HG02623 (cell line): Measurements from ENCODE around the gene NPM3.
"Not testable (repeated sequence)": the region's sequence is repeated elsewhere in the genome, so short reads cannot be mapped to it uniquely, and the experiment has no call there.

Experiments used
- ATAC-seq: cut with Tn5 transposase; IDR thresholded peaks from one replicate; pipeline ENCODE4 v1.9.1; 2021; ENCODE audit warnings: moderate library complexity; ENCODE audit not compliant: unreplicated experiment

NPM3 gene

DNA sequence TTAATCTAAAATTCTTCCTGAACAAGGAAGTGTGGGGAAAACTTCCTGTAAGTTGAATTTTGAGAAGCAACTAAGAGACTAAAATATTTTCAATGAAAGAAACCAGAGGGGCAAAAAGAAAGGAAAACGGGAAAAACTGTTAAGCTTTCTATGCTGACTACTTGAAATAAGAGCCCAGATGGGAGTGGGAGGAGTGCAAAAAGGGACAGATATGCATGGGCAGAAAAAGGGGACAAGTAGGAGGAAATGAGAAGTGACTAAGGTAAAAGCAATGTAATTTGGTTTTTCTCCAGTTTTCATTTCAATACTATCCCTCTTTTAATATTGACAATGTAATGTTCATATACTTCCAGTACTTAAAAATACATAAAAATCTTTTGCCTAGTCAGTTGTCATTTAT, 23.9 kb upstream of the NPM3 start:
- ATAC-seq, result no peak

DNA sequence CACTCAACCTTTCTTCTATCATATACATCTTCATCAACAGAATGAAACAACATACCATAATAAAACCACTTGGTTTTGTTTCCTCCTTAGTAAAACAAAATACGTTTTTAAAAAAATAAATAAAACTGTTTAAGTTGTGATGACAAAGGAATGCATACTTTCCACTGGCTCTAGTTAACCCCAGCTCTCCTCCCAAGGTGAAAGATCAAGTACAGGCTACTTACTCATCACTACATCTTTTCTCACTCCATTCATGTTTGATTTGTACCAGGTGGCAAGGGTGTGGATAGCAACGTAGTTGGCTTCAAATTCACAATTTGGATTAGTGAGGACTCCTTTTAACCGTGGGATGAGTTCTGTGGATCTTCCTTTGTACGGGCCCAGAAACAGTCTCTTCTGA, 20.3 kb upstream of the NPM3 start:
- ATAC-seq, result no peak

DNA sequence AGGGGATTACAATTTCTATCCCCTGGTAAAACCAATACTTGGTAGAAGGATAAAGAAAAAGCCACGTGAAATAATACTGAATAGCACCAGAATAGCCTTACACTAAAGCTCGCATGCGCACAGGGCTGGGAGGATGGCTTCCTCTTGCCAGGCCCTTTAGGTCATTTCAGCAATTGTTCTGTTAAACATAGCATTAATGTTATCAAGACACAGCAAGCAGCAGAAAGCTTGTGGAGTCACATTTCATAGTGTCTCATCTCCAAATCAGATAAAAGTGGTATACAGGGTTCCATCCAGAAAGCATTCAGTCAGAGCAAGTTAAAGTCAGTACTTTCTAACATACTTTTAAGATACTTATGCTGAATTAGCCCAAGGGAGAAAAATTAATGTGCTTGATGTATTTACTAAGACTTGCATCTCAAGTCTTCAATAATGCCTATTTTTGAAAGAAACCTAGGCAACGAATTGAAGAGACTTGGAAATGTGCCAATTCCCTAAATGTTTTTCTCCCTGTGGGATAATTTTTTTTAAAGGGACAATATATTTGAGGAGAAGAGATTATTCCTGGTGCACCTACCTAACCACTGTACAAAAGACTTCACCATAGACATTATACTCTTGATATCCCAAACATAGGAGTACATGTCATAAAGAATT, 14.3 kb upstream of the NPM3 start:
- no peak for ATAC-seq

DNA sequence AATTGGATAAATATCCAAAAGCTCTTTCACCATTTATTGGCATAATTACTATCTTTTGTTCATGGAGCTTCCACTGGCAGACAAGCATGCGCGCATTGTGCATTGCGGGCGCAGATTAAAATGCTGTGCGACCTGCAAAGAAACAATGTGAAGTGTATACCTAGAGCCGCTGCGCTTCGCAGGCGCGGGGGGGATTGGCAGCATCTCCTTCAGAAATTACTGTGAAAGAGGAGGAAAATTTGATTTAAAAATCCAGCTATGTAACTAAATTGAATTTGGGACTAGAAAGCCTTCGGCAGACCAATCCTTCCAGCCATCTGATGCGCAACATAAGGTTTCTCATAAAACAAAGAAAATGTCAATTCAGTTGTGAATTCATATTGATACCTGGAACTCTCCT, 10.3 kb upstream of the NPM3 start:
- no peak for ATAC-seq

DNA sequence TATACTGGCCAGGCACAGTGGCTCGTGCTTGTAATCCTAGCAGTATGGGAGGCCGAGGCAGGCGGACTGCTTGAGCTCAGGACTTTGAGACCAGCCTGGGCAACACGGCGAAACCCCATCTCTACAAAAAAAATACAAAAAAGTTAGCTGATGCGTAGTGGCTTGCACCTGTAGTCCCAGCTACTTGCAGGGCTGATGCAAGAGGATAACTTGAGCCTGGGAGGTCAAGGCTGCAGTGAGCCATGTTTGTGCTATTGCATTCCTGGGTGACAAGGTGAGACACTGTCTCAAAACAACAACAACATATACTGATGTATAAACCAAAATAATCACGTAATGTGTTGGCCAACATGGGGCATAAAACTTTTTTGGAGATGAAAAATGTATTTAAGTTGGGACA, 6.4 kb upstream of the NPM3 start:
- ATAC-seq, result no peak

DNA sequence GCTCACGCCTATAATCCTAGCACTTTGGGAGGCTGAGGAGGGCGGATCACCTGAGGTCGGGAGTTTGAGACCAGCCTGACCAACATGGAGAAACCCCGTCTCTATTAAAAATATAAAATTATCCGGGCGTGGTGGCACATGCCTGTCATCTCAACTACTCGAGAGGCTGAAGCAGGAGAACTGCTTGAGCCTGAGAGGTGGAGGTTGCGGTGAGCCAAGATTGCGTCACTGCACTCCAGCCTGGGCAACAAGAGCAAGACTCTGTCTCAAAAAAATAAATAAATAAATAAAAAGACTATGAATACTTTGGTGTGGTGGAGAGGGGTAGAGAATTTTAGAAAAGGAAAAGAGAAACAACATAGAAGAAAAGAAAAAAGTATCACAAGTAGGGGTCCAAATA, 6.0 kb upstream of the NPM3 start:
- ATAC-seq, result not testable (repeated sequence)

DNA sequence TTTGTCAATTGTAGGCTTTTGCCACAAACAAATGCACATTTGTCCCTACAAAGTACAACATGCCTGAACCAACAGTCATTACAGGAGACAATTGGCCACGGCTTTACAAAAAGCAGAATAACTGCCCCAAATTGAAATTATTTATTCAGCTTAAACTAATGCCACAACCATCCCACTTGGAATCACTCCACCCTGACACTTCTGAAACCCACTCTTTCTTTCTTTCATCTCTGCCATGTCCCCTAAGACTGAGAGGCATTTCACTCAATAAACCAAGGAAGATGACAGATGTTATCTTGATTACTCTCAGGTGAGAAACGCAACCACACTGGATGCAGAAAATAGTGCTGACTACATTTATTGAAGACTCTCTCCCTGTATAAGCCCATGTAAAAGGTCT, 2.6 kb upstream of the NPM3 start:
- no peak for ATAC-seq

DNA sequence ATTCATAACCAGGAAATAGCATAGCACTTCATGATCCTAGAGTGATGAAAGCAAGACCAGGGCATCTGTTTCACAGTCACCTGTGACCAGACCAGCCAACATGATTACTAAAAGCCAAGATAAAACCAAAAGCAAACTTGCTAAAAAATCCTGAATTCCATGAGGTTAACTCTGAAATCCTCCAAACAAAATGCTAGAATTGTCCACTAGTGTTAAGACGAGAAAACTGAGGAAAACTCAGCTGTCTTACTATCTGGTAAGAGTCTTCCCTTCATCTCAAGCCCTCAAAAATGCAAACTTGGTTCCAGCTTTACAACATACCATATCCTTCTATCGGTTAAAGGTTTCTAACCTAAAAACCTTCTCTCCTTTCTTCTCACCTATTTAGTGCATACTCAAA, 1.3 kb upstream of the NPM3 start:
- no peak for ATAC-seq

DNA sequence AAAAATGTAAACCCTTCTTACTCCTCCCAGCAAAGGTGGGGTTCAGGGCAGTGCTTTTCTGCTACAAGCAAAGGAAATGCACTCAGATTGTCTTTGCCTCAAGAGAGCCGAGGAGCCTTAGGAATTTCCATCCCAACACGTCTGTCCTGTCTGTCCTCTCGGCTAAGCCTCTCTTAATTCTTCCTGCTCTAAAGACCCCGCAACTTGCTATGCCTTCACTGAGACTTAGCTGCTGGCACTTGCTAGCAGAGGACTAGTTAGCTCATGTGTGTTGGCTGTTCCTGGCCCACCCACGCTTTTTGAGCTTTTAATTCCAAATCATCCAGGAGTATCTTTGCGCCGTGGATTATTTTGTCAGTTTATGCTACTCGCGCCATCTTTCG, 481 bp upstream of the NPM3 start:
- no peak for ATAC-seq

DNA sequence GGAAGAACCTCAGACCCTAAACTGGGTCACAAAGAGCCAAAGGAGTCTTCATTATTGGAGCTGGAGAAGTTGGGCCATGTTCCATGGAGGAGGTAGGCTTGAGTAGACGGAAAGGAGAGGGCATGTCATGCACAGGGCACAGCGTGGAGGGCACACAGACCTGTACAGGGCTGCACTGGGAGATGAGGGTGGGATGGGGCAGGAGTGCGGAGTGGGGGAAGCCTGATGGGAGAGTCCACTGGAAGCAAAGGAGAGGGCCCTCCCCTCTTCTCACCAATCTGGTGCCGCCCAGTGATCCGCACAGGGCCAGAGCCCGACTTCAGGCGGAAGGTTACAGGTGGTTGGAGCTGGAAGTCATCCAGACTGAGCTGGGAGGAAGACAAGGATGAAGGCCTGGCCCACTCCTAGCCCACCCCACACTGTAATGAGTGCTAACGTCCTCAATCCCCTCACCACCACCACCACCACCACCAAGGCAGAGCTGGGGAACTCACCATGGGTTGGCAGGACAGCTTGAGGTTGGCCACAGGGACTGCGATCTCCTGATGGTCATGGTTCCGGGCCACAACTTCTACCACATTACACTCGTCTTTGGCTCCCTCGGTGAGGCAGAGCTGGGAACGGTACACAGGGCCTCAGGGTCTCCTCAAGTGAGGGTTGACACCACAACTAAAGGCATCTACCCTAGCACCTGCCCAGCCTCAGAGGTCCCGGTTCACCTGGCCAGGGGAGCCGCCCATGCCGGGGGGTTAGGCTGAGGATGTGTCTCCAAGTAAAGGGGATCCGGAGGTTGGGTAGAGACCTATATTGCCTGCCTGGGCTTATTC, 1.0 kb downstream of the NPM3 start:
- no peak for ATAC-seq

DNA sequence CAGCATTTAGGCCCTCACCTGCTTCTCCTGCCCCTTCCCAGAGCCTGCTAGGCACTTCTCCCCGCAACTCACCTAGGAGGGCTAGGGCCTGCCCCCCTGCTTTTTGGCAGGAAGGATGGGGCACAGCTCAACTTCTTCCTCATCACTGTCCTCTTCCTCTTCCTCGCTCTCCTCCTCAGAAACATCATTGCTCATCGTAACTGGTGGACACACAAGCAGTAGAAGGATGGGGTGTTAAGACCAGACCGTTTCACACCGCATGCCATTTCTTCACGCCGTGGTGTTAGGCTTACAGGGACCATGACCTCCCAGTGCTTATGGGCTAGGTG, 1.6 kb downstream of the NPM3 start:
- ATAC-seq, result no peak

DNA sequence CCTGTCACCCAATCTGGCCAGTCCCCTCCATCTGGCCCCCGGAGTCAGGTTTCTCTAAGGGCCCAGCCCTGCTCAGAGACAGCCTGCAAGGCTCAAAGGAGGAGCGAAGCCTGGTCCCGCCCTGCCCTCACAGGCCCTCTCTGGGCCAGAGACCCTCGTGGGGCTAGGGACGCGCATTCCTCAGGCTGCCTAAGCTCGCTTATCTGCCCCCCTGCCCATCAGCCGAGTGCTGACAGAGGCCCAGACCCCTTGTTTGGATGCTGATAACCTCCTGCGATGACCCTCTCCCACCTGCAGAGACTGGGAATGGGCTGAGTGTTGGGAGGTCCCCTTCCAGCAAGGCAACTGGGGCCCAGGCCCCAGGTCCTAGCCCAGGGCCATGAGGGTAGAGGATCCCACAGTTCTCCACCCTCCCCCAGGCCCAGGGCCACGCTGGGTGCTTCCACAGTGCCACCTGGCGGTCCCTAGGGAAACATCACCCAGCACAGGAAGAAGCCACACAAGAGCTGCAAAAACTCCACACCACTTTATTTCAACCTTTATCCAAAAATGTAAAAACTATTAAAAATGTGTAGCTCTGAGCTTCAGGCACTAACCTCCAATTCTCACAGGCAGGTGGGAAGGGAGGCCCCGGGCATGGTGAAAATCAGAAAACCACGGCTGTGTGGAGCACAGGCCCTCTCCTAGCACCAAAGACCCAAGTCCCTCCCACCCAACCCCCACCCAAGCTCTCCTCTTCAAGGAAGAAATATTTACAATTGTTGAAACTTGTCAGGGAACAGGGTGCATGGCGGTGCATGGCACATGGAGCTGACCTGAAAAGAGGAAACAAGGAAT, 2.2 kb downstream of the NPM3 start:
- no peak for ATAC-seq

DNA sequence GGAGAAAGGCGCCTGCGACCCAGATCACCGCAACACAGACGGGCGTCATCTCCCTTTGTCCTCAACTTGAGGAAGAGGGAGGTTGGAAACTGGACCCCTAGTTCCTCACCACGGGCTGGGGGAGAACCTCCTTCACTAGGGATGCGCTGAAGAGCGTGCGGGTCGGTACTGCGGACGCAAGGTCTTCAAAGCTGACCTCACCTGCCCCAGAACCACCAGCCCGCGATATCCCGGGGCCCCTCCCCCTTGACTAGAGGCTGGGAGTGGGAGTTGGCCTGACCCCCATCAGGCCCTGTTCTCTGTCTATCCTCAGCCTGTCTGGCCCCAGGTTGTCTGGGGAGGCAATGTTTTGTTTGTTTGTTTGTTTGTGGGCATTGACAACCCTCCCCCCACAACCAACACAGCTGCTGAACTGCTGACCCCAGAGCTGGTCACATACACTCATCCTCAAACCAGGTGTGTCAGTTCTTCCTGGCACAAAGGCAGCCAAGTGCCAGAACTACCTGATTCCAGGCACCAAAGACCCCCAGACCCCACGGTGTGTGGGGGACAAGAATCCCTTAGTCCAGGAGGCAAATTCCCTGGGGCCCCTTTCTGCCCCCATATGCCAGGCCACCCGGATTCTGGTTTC, 2.9 kb downstream of the NPM3 start:
- ATAC-seq, result no peak

DNA sequence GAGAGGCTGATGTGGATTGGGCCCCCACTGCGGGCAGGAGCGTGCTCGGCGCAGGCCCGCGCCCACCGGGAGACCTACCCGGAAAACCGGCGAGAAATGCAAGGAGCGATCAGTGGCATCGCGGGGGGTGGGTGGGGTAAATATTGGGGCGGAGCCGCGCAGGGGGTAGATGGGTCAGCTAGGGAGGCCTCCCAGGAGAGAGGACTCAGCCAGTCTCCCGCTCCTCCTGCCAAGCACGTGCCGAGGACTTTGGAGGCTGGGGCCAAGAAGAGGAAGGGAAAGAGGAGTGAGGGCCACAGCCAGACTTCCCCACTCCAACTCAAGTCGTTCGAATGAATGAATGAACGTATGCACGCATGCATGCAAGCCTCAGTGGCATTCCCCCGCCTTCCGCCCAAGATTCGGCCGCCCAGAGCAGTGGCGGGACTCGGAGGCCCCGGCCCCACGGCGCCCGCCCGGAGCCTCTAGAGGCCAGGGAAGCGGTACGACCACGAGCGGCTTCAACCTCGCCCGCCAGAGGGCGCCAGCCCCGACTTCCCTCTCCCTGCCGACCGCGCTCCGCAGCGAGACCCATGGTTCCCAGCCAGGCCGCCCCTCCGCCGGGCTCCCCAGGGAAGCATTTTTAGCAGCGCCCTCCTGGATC, 3.6 kb downstream of the NPM3 start:
- no peak for ATAC-seq

DNA sequence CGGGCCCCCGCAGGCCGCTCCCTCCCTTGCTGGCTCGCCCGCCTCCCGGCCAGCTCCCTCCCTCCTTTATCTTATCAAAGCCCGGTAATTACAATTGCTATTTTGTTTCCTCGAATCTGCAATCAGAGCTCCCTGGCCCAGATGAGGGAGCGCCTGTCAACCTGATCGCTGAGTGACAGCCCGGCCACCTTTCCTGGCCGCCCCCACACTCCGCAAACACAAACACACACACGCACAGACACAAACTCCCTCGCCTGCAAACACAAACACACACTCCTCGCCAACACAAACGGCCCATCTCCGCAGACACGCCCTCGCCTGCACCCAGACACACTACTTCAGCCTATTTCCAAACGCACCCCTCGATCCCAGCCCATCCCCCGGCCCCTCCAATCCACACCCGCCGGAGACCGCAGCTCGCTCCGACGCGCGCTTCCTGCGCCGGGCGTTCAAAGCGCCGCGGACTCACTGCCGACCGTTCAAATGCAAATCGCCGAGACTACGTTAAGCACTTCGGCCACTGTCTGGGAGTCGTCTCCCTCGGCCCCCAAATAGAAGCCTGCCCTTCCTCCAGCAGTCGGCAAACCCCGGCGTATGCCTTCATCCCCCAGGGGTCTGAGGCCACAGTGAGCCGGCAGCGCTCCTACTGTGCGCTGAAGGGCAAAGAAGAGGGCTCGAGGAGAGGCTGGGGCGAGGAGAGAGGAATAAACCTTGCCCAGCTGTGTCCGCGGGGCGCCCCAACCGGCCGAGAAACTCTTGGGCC, 4.3 kb downstream of the NPM3 start:
- no peak for ATAC-seq

DNA sequence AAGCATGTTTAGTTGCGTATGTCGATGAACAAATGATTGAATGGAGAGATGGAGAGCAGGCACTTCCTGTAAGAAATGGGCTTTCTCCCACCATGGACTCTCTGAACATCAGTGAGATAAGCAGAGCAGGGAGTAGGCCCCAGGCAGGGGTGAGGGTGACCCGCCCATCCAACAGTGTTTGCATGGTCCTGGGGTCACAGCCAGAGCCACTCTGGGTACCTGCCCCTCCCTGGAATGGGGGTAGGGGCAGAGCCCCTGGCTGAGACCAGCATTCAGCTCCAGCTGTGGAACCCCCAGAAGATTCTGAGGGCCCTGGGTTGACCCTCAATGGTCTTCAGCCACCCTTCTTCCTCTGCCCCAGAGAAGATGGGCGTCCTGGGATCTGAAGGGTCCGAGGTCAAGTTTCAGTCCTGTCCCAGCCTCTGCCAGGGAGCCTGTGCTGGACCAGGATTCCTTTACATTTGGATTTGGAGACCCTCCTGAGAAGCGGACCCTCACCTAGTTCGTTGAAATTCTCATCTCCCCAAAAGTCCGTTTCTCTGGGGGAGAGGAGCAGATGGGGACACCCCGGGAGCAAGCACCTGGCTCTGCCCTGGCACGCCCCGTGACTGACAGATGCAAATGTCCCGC, 5.0 kb downstream of the NPM3 start:
- ATAC-seq, result no peak

DNA sequence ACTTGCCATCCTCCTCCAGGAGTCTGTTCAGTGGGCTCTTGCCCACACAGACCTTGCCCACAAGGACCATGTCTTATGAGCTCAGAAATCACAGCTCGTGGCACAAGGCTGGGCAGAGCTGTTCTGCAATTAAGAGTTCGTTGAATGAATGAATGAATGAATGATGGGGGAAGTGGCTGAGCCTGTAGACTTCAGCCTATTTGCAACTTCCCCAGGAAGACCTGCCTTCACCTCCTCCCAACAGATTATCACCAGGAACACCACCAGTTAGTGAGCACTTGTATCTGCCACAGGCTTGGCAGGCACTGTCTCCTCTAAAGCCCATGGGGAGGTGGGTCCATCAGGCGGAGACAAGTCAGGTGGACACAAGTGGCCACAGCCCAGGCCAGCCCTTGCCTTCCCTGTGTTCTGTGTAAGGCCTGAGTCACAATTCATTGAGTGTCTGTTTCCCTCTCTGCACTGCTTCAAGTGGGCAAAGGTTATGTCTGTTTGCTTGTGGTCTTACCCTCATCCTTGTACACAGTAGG, 5.6 kb downstream of the NPM3 start:
- ATAC-seq, result no peak

DNA sequence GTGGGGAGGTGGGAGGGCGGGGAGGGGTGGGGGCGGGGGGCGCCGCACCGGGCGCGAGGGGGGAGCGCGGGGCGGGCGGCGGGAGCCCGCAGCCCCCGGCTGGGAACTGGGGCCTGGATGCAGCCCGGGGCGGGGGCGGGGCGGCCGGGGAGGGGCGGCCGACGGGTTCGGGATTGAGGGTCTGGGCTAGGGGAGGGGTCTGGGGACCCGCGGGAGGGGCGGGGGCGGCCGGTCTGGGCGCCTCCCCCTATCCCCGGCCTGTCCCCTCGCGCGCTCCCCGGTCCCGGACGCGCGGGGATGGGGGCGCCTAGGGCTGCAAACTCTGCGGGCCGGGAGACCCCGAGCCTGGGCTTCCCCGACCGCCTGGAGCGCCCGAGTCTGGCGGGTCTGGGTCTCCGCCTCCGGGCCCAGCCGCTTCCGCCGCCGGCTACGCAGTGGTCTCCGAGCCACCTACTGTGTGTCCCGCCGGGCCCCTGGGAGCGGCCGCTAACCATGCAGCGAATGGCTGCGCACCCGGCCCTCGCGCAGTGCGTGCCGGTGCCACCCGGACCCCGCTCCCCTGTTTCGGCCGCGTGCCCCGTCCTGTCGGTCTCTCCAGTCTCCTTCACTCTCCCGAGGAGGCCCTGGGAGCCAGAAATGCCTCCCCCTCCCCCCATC, 7.0 kb downstream of the NPM3 start:
- no peak for ATAC-seq
